ENCODE results near the gene RESP18.
A peak's percentile ranks its signal among the peaks of the same experiment; 100 is the strongest.
"Not testable (repeated sequence)": the region's sequence is repeated elsewhere in the genome, so short reads cannot be mapped to it uniquely, and the experiment has no call there.

The RESP18 gene

DNA sequence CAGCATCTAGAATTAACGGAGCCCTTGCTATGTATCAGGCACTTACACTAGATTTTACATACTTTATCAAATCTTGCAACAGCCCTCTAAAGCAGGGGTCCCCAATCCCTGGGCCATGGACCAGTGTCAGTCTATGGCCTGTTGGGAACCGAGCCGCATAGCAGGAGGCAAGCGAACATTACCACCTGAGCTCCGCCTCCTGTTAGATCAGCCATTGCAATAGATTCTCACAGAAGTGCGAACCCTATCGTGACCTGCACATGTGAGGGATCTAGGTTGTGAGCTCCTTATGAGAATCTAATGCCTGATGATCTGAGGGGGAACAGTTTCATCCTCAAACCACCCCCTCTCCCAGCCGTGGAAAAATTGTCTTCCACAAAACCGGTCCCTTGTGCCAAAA is 39.9 kb downstream of the RESP18 start:
- DNase-seq (ENCODE audit: low read depth in 2 of 2): no peak

- no peak for DNase-seq (ENCODE audit: low read depth in 2 of 2)
Measured at GRCh38 chr2:219291910-219292490, 40.5 kb downstream of the RESP18 start.

DNA sequence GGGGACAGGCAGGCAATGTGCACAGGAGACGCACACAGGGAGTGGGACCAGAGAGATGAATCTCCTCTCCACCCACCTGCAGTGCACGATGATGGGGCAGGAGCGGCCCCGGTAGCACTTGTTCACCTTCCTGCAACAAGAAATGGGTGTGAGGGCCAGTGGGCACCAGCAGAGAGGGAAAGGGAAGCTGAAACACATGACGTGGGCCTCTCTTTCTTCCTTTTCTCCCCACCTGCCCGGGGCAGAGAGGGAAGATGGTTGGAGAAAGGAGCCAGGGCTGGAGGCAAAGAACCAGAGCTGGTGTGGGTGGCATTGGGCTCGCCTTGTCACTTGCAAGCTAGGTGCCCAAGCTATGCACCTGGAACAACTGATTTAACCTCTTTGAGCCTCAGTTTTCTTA is 41.1 kb downstream of the RESP18 start:
- no peak for DNase-seq (ENCODE audit: low read depth in 2 of 2)

- DNase-seq (ENCODE audit: low read depth in 2 of 2): no peak
Measured at GRCh38 chr2:219290381-219291171, 42.0 kb downstream of the RESP18 start.

GRCh38 chr2:219289537-219290361 is 42.8 kb downstream of the RESP18 start:
- DNase-seq (ENCODE audit: low read depth in 2 of 2): no peak

DNA sequence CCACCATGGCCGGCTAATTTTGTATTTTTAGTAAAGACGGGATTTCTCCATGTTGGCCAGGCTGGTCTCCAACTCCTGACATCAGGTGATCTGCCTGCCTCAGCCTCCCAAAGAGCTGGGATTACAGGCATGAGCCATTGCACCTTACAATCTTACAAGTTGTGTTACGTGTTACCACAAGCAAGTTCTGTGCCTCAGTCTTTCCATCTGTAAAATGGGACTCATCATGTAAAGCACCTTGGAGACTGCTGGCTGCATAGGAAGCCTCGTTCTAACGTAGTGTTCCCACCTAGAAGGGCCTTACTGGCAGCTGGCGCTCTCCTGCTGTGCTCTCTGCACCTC is 43.4 kb downstream of the RESP18 start:
- DNase-seq (ENCODE audit: low read depth in 2 of 2): no peak

DNA sequence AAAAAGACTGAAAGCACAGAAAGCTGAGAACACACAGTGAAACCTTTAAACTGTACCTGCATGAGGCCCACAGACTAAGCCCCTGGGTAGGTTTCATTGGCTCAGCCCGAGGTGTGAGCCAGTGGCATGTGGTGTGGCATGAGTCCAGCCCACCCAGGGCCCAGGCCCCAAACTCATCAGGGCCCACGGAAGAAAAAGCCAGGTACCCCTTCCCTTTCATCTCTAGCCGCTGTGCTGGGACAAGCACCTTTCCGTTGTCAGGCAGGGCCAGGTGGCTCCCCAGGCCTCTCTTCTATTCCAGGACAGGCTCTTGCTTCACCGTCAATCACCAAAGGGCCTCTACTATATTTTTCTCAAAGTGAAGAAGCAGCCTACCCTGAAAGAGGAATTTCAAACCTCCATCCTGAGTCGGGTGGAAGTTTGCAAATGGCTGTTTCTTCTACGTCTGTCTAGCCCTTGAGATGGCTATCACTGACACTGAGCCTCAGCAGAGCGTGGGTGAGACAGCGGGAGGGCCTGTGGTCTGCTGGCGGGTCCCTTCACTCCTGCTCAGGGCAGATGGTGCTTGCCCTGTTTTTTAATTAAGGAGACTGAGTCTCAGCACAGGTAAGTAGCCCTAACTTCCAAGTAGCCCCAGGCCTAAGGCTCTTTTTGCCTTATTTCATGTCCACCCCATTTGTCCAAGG is 44.8 kb downstream of the RESP18 start:
- DNase-seq (ENCODE audit: low read depth in 2 of 2): no peak

DNA sequence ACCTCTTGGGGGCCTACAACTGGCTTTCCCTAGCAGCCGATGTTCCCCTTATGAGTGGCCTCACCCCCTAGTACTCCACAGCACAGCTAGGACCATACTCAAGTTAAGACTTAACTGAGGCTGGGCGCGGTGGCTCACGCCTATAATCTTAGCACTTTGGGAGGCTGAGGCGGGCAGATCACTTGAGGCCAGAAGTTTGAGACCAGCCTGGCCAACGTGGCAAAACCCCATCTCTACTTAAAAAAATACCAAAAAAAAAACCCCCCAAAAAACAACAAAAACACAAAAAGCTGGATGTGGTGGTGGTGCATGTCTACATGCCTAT is 45.5 kb downstream of the RESP18 start:
- not testable (repeated sequence) for DNase-seq (ENCODE audit: low read depth in 2 of 2)

DNA sequence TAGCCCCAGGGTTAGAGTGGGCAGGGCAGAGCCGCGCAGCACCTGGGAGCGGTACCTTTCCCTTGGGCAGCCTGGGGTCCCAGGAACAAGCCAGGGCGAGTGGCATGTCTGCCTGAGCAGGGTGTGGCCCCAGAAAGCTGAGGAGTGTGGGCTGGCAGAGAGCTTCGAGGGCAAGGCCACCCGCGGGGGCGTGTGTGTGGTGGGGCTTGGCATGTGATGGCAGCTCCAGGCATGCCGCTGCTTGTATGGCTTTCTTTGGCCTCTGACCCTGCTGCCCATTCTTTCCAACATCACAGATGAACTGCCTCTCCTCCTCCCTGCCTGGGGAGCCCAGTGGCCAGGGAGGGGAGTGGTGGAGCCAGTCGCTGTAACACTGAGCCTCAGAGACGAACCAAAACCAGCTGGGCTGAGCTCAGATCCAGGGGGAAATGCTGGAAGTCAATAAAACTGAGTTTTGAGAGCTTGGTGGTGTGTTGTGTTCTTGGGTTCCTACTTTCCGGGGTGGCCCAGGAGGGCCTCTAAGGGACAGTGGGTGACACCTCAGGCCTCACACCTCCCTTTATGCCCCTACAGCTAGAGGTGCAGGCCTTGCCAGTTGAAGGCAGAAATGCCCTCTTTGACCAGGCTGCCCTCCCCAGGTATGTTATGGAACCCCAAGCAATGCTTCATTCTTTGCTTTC is 46.0 kb downstream of the RESP18 start:
- no peak for DNase-seq (ENCODE audit: low read depth in 2 of 2)

DNA sequence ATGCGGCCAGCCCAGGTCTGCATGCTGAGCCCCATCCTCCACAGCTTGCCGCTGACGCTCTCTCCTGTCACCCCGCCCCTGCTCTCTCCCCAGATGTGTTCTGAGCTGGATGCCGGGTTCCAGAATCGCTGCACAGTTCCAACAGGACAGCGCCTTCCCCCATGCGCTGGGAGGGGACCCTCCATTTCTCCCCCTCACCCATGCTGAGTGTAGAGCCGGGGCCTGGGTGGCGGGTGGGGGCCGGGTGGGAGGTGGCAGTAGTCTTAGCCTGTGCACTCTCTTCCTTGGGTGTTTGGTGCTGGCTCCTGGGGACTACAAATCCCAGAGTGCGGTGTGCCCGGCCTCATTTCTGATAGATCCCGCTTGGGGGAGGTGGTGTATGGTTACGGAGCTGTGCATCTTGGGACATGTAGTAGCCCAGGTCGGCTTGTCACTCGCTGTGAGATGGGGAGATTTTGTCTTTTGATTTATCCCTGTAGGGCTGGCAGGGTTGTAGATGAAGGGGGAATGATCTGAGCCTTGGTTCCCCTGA is 46.6 kb downstream of the RESP18 start:
- DNase-seq (ENCODE audit: low read depth in 2 of 2): no peak

DNA sequence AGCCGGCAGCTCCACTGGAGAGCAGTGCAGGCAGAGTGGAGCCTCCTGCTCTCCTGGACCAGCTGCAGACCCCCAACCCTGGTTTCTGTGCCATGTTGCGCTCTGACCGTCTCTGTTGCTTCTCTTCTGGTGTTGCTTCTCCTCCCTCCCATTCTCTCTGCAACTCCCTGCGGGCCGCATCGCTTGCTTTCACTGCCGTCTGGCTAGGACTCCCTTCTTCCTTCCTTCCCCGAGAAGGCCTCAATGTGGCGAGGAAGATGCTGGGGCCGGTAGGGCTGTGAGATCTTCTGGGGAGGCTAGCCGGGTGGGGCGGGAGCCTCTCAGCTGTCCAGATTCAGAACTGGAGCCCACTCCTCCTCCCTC is 47.2 kb downstream of the RESP18 start:
- DNase-seq (ENCODE audit: low read depth in 2 of 2): no peak

- DNase-seq (ENCODE audit: low read depth in 2 of 2): no peak
Measured at GRCh38 chr2:219284501-219285372, 47.8 kb downstream of the RESP18 start.

DNA sequence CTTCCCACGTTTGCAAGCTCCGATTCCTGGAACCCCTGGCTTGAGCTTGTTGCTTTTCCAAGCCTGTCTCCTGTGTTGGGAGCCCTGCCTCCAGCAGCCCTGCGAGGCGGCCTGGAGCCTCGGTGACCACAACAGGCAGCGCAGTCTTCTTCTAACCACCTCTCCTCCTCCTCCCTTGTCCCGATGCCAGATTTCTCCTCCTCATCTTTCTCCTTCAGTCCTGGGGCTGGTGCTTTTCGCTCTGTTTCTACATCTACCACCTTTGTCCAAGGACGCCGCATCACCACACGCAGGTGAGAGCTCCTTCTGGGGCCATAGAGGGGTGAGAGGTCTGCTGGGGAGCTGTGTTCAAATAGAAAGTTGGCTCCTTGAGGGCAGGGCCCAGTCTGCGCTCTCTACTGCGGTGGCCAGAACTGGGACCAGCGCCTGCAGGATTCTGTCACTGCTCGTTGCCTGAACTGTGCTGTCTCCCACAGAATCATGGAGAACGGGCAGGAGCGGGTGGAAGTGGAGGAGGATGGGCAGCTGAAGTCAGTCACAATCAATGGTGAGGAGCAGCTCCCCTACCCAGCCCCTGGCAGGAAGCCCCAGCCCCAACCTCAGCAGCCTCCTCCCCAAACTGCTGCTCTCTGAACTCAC is 49.5 kb downstream of the RESP18 start:
- no peak for DNase-seq (ENCODE audit: low read depth in 2 of 2)

- no peak for DNase-seq (ENCODE audit: low read depth in 2 of 2)
Measured at GRCh38 chr2:219282375-219282774, 50.2 kb downstream of the RESP18 start.

GRCh38 chr2:219281588-219281987 is 51.0 kb downstream of the RESP18 start:
- DNase-seq (ENCODE audit: low read depth in 2 of 2): no peak

DNA sequence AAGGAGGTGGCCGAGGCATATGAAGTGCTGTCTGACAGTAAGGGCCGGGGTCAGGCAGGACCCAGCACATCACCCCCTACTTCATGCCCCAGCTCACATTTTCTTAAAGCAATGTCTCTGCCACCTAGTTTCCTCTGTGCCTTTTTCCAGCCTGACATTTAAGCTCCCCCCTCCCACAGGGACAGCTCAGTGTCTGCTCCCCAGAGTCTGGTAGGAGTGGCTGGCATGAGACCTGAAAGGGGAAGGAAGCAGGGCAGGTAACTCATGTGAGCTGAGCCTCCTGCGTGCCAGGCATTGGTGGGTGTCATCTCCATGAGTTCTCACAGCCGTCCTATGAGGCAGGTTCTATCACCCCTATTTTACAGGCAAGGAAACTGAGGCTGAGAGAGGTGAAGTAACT is 51.9 kb downstream of the RESP18 start:
- no peak for DNase-seq (ENCODE audit: low read depth in 2 of 2)

DNA sequence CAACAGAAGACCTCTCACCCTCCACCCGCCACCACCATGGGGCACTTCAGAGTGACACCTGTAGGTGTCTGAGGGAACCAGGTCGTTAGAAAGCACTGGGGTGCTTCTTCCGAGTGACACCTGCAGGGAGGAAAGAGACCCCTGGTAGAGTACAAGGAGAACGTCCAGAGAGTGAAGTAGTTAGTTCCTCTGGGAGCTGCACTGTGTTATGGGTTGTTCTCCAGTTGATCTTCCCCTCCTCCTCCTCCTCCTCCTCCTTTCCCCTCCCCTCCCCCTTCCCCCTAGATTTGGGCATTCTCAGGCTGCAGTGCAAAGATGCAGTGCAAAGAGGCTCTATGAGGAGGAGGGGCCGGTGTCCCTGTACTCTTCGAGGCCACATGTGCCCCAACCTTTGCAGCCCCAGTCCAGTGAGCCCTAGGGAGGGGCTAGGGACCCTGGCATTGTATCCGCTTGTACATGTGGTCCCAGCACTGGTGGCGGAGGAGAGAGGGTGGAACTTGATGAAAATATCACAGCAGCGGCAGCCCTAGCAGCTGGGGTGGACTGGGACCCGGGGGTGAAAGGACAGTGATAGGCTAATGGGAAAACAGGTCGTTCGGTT is 52.5 kb downstream of the RESP18 start:
- no peak for DNase-seq (ENCODE audit: low read depth in 2 of 2)

- DNase-seq (ENCODE audit: low read depth in 2 of 2): peak; percentile 99
Measured at GRCh38 chr2:219279151-219279915, 53.2 kb downstream of the RESP18 start, which contains the start of gene DNAJB2. DNAJB2 (plus strand) TSS chr2:219279366; CDS start chr2:219279834, 468 bp downstream.

DNA sequence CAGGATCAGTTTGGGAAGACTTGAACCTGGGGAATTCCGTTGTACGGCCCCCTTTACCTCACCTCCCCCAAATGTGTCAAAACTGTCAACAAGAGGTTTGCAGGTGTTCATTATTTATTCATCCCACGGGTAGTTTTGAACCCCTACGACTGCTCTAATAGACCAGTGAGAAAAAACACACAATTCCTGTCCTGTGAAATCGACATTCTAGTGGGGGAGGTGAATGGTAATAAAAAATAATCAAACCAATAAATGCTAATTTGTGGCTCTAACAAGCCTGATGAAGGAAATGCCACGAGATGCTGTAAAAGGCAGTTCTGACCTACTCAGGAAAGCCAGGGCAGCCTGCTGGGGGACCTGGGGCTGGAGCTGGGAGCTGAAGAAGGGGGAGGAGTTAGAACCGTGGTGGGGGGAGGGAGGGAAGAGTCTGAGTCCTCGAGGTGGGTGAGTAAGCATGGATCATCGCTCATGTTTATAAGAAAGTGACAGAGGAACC is 53.8 kb downstream of the RESP18 start:
- DNase-seq (ENCODE audit: low read depth in 2 of 2): no peak

Measured in stimulated activated CD8-positive, alpha-beta memory T cell treated with anti-CD3 and anti-CD28 coated beads, Interleukin-15, amount 100 ng/mL, for 4 hours (primary cell).